ENCODE results near the gene EHF.

DNA sequence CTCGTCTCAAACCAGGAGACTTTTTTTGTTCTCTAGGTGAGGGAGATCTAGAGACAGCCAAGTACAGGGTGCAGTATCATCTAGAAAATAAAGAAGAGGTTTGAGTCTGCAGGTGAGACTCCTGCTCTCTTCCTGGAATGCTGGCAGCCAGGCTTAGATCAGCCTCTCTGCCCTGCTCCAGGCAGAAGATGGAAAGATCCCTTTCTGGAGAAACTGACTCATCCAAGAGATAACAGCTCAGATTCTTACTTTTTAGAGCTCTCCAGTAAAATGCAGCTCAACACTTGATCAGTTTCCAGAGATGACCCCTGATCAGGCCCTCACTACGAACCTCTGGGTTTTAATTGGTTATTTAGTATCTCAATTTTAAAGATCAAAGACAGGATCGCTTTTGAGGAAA is 44.6 kb upstream of the EHF start:
- TF ChIP-seq, protein P1, sequence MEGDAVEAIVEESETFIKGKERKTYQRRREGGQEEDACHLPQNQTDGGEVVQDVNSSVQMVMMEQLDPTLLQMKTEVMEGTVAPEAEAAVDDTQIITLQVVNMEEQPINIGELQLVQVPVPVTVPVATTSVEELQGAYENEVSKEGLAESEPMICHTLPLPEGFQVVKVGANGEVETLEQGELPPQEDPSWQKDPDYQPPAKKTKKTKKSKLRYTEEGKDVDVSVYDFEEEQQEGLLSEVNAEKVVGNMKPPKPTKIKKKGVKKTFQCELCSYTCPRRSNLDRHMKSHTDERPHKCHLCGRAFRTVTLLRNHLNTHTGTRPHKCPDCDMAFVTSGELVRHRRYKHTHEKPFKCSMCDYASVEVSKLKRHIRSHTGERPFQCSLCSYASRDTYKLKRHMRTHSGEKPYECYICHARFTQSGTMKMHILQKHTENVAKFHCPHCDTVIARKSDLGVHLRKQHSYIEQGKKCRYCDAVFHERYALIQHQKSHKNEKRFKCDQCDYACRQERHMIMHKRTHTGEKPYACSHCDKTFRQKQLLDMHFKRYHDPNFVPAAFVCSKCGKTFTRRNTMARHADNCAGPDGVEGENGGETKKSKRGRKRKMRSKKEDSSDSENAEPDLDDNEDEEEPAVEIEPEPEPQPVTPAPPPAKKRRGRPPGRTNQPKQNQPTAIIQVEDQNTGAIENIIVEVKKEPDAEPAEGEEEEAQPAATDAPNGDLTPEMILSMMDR (conservative IDR thresholded peaks at IDR 0.05) = no peak
- no peak for TF ChIP-seq EZH2 (IDR thresholded peaks at IDR 0.05; ENCODE audit: low read depth)

All from PC-9 (cell line).